Measurements from ENCODE around the gene DYNC2H1. TPM values are rescaled to one million over a fixed set of nuclear protein-coding genes. Genes with fewer than 3 reads are reported as not detected.

The DYNC2H1 gene
- total RNA-seq, 1 experiment from 2014 or later = 12.4 TPM

DNA sequence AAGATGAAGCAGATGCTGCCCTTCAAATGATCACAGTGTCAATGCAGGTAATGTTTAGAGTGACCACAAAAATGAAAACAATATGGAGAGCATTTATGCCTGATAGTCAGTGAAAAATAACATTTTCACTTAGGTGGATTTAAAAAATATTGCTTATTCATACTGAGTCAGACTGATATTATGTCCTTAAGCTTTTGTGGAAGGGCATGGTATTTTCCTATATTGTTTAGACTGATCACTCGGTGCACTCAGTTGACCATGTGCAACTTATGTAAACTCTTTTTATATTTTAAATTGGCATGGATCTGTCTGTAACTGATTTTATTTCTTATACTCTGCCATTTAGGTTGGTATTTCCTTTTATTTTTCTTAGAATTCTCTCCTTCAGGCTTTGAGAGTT lies 106.6 kb downstream of the DYNC2H1 start:
- Histone ChIP-seq H3K36me3 (ENCODE audit: control insufficient read depth, insufficient read depth, low read length) (no peaks in the 10 kb centered on the region), H3K4me3 (ENCODE audit: low read depth in 2 of 2, low read length in 2 of 2) (no peak overlapping the region), H3K27ac (ENCODE audit: low read length) (no peak overlapping the region), H3K4me1 (ENCODE audit: control insufficient read depth, insufficient read depth, low read length) (no peaks in the 10 kb centered on the region), H3K27me3 (ENCODE audit: control insufficient read depth, insufficient read depth, low read length) (no peaks in the 10 kb centered on the region), H3K9me3 (ENCODE audit: control insufficient read depth, insufficient read depth, low read depth, low read length) (no peaks in the 10 kb centered on the region)
- POLR2A ChIA-PET = no interaction called here
- BruUV-seq (replicated peaks) = no TSS peak
- in situ Hi-C loops (cut with HindIII; ENCODE audit: low pct_unique_long_range_greater_than_20kb, low sequenced_read_pairs) = no loop called here
- intact Hi-C loops (cut with micrococcal nuclease; ENCODE audit: unreplicated experiment) = no loop called here
- DNase-seq (ENCODE audit: low read depth, low spot score) (no peak), ATAC-seq (no peak)
- TF ChIP-seq TCF7L2 (IDR thresholded peaks at IDR 0.05; ENCODE audit: low read depth, low read length) = no peak
- TF ChIP-seq POLR2AphosphoS5 (IDR thresholded peaks at IDR 0.05; ENCODE audit: low read depth, low read length) = no peak
- TF ChIP-seq, protein P1, sequence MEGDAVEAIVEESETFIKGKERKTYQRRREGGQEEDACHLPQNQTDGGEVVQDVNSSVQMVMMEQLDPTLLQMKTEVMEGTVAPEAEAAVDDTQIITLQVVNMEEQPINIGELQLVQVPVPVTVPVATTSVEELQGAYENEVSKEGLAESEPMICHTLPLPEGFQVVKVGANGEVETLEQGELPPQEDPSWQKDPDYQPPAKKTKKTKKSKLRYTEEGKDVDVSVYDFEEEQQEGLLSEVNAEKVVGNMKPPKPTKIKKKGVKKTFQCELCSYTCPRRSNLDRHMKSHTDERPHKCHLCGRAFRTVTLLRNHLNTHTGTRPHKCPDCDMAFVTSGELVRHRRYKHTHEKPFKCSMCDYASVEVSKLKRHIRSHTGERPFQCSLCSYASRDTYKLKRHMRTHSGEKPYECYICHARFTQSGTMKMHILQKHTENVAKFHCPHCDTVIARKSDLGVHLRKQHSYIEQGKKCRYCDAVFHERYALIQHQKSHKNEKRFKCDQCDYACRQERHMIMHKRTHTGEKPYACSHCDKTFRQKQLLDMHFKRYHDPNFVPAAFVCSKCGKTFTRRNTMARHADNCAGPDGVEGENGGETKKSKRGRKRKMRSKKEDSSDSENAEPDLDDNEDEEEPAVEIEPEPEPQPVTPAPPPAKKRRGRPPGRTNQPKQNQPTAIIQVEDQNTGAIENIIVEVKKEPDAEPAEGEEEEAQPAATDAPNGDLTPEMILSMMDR (IDR thresholded peaks at IDR 0.05) = no peak
- TF ChIP-seq, protein P2, sequence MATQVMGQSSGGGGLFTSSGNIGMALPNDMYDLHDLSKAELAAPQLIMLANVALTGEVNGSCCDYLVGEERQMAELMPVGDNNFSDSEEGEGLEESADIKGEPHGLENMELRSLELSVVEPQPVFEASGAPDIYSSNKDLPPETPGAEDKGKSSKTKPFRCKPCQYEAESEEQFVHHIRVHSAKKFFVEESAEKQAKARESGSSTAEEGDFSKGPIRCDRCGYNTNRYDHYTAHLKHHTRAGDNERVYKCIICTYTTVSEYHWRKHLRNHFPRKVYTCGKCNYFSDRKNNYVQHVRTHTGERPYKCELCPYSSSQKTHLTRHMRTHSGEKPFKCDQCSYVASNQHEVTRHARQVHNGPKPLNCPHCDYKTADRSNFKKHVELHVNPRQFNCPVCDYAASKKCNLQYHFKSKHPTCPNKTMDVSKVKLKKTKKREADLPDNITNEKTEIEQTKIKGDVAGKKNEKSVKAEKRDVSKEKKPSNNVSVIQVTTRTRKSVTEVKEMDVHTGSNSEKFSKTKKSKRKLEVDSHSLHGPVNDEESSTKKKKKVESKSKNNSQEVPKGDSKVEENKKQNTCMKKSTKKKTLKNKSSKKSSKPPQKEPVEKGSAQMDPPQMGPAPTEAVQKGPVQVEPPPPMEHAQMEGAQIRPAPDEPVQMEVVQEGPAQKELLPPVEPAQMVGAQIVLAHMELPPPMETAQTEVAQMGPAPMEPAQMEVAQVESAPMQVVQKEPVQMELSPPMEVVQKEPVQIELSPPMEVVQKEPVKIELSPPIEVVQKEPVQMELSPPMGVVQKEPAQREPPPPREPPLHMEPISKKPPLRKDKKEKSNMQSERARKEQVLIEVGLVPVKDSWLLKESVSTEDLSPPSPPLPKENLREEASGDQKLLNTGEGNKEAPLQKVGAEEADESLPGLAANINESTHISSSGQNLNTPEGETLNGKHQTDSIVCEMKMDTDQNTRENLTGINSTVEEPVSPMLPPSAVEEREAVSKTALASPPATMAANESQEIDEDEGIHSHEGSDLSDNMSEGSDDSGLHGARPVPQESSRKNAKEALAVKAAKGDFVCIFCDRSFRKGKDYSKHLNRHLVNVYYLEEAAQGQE (IDR thresholded peaks at IDR 0.05; ENCODE audit: insufficient read depth in 1 of 2, low read depth in 2 of 2, low read length in 1 of 2) = no peak
- TF ChIP-seq SIN3A (IDR thresholded peaks at IDR 0.05; ENCODE audit: borderline replicate concordance, insufficient read depth, low read depth, low read length) = no peak
- CTCF ChIA-PET = no interaction called here

DNA sequence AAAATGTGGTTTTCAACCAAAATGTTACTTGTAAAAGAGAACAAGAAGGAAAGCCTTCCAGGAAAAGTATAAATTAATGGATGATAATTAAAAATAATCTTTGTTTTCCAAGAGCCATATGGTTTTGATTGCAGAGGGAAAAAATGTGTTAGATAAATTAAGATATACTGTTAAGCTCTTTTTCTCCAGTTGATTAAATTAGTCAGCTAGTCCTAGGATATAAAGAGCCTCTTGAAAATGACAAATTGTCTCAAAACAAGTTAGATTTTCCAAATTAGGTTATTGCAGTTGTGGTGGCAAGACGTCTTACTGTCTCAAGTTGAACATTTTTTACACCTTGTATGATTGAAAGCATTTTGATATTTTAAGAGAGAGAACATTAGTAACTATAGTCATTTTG lies 110.9 kb downstream of the DYNC2H1 start:
- Histone ChIP-seq H3K36me3 (ENCODE audit: control insufficient read depth, insufficient read depth, low read length) (no peaks in the 10 kb centered on the region), H3K27ac (ENCODE audit: low read length) (no peak overlapping the region), H3K9me3 (ENCODE audit: control insufficient read depth, insufficient read depth, low read depth, low read length) (no peaks in the 10 kb centered on the region), H3K4me1 (ENCODE audit: control insufficient read depth, insufficient read depth, low read length) (no peaks in the 10 kb centered on the region), H3K4me3 (ENCODE audit: low read depth in 2 of 2, low read length in 2 of 2) (no peak overlapping the region), H3K27me3 (ENCODE audit: control insufficient read depth, insufficient read depth, low read length) (no peaks in the 10 kb centered on the region)
- POLR2A ChIA-PET = no interaction called here
- ATAC-seq (no peak), DNase-seq (ENCODE audit: low read depth, low spot score) (no peak)
- CTCF ChIA-PET = no interaction called here
- BruUV-seq (replicated peaks) = no TSS peak
- intact Hi-C loops (cut with micrococcal nuclease; ENCODE audit: unreplicated experiment) = no loop called here
- in situ Hi-C loops (cut with HindIII; ENCODE audit: low pct_unique_long_range_greater_than_20kb, low sequenced_read_pairs) = no loop called here
- TF ChIP-seq POLR2AphosphoS5 (IDR thresholded peaks at IDR 0.05; ENCODE audit: low read depth, low read length) = no peak
- TF ChIP-seq, protein P1 (IDR thresholded peaks at IDR 0.05) = no peak
- no peak for TF ChIP-seq SIN3A (IDR thresholded peaks at IDR 0.05; ENCODE audit: borderline replicate concordance, insufficient read depth, low read depth, low read length)
- no peak for TF ChIP-seq TCF7L2 (IDR thresholded peaks at IDR 0.05; ENCODE audit: low read depth, low read length)
- TF ChIP-seq, protein P2 (IDR thresholded peaks at IDR 0.05; ENCODE audit: insufficient read depth in 1 of 2, low read depth in 2 of 2, low read length in 1 of 2) = no peak

Data from Panc1 (cell line).